ENCODE measurements around the gene BEGAIN. TPM values are rescaled to one million over a fixed set of nuclear protein-coding genes. Genes with fewer than 3 reads are reported as not detected.

Gene BEGAIN
- total RNA-seq, 1 experiment from 2014 or later: 1.5 TPM

DNA sequence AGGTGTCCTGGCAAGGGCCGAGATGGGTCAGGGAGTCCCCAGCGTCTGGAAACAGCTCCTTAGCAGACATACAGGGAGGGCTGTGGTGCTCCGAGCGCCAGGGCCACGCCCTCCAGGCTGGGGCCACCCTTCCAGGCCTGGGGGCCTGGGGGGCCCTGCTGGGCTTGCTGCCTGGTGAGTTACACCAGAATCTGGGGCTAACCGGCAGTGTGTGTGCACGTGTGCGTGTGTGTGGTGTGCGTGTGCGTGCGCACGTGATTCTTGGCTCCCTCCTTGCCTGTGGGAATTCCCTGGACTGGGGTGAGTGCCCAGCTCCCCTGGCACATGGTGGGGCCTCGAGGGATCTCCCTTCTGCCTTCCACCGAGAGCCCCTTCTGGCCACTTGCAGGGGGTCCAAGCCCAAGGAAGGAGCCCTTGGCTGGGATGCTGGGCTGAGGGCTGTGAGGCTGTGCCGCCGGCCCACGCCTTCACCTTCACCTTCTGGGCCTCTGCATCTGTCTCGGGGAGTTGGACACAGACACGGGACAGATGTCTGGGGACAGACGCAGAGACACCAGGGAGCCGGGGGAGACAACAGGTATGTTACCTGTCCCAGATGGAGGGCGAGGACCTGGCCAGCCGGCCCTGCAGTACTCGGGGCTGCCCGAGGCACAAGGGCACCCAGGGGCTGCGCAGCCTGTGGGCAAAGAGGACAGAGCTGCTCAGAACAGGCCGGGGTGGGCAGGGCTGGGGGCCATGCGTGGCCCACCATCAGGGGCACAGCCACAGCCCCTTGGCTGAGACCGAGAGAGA, 37.2 kb downstream of the BEGAIN start:
- DNase-seq (ENCODE audit: low spot score): no peak

DNA sequence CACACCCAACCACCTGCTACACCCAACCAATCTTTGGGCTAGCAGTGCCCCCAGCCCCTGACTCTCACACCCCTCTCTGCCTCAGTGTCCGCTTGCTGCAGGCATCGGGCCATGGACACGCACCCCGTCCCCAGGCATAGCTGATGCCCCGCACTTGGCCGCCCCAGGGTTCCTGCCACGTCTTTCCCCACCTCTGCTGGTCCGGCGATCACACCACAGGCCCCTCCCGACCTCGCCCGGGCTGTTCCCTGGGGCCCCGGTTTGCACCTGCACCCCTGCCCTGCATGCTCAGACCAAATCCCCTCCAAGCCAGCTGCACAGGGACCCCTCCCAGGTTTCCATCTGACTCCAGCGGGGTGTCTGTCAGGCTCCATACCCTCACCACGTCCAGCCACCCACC, 38.3 kb downstream of the BEGAIN start:
- DNase-seq (ENCODE audit: low spot score): no peak

DNA sequence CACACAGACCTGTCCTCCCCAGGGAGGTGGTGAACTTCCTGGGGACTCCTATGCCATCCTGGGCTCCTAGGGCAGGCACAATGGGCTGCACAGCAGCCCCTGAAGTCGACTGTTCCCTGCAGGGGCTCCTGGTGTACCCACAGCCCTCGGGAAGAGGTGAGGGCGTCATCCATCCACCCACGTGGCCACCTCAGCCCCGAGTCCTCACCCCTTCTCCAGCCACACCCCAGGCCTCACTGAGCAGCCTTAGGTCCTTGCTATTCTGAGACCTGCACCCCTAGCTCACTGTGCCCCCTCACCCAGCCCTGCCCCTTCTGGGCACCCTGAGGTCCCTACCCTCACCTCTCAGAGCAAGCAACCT, 38.9 kb downstream of the BEGAIN start:
- DNase-seq (ENCODE audit: low spot score): no peak

DNA sequence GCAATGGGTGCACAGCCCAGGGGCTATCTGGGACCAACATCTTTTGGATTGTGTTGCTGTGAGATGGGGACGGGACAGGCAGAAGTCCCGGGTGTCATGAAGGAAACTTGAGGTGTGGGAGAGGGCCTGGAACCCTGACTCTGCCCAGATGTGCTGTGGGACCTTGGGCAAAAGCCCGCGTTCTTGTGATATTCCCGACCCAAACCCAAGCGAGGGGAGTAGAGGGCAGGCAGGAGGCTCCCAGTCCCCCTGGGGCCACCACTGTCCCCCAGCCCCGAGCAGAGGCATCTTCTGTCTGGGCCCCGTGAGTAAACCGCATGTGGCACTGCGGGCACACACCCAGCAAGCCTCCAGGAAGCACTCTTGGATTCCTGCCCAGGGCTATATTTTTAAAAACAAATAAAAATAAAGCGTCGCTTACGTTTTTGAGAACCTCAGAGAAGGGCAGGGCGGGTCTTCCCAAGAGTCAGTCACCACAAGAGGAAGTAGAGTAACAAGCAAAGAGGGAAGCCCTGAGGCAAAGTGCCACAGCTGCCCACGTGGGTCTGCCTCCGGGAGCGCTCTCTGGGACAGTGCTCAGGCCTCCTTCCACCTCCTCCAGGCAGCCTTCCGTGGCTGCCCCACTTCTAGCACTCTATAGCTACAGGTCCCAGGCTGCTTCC, 39.5 kb downstream of the BEGAIN start:
- peak; percentile 73 for DNase-seq (ENCODE audit: low spot score)

DNA sequence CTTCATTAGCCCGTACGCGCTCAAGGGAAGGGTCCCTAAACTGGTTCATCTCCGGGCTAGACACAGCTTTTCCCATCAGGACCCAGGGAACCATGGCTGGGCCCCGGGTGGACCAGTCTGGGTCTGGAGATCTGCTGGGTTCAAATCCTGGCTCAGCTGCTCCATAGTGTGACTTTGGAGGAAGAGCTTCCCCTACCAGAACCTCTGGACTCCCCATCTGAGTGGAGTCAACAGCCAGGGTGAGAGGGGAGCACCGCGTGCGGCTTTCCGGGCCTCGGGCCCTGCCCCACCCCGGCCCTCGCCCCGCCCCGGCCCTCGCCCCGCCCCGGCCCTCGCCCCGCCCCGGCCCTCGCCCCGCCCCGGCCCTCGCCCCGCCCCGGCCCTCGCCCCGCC, 41.2 kb downstream of the BEGAIN start:
- DNase-seq (ENCODE audit: low spot score): no peak

DNA sequence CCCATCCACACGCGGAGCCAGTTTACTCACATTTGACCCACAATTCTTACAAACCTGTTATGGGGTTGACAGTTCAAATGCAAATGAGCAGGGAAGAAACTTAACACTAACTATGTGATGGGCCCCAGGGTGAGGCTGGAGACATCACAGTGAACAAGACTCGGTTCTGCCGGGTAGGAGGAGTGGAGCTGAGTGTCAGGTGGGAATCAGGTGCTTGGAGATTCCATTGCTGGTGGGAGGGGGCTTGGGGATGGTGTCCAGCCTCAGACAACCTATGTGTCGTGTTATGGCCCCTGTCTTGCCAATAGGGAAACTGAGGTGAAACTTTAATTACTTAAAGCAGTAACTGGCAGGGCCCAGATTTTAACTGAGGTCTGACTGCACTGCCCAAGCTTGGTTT, 41.9 kb downstream of the BEGAIN start:
- no peak for DNase-seq (ENCODE audit: low spot score)

DNA sequence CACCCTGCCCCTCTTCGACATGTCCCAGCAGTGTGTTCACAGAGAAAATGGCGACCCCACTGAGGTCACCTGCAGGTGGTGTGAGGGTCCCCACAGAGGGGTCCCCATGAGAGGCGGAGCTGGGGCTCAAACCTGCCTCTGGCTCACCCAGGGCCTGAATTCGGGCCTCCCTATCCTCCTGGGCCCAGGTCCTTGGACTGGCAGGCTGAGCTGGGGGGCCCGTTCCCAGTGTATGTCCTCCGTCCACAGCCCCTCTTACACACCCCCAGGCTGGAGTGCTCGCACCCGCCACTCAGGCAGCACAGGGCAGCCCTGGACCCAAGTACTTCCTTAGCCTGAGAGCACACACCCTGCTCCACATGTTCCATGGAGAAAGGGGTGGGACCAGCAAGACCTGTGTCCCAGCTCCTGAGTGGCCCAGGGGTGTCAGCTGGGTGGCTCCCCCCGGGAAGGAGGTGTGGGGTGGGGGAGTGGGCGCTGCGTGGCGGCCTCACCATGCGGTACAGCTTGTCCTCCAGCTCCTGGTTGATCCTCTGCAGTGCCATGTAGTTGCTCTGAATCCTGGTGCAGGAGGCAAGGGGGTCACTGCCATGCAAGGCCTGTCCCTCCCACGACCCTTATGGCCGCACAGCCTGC, 42.6 kb downstream of the BEGAIN start:
- DNase-seq (ENCODE audit: low spot score): no peak

DNA sequence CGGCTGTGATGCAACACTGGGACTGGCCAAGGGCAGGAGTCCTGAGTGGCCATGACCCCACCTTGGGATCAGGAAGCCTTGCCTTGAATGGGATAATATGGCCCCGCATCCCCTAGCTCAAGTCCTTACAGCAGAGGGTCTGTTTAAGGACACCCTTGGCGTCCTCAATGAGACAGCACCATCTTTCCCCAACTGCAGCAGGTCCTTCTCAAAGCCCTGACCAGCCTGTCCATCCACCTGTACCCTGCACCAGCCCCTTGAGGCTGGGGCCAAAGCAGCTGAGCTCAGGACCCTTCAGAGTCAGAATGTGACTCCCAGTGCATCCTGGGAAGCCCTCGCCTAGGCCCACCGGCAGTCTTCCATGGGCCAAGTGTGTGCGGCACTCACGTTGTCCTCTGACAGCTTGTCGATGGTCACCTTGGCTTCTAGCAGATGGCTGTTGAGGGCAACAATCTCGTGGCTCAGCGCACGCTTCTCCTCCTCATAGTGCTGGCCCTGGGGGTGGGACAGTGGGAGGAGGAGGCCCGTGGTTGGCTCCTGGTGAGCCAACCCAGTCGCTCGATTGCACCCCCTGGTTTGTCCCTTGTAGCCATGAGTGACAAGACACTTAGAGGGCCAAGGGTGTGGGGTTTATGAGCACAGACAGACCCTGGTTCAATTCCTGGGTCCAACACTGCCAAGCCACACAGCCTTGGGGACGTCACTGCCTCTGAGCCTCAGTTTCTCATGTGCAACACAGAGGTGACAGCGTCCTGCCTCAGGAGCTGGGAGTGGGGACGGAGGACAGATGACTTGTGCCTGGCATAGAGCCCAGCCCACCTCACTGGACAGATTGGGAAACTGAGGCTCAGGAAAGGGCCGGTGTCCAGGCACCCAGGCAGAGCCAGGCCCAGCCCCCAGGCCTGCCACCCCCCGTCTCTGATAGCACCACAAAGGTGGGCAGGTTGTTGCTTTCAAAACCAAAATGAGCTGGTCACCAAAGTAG, 43.5 kb downstream of the BEGAIN start:
- no peak for DNase-seq (ENCODE audit: low spot score)

DNA sequence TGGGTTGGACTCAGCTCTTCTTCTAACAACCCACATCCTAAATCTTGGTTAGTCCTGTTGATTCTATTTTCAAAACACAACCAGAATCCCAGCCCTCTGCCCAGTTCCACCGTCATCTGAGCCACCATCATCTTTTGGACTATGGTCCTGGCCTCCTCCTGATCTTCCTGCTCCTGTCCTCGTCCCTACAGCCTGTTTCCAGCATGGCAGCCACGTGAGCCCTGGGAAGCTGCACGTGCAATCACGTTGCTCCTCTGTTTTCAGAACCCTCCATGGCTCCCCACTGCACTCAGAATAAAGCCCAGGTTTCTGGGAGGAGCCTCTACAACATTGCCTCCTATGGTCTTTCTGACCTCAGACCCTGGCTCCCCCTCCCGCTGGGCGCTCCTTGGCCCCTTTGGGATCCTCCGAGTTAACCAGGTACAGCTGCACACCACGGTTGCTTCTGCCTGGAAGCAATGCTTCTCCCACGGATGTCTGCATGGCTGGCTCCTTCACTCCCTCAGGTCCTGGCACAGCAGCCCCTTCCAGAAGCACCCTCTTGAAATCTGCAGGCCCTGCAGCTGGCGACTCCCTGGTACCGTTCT, 44.5 kb downstream of the BEGAIN start:
- no peak for DNase-seq (ENCODE audit: low spot score)

DNA sequence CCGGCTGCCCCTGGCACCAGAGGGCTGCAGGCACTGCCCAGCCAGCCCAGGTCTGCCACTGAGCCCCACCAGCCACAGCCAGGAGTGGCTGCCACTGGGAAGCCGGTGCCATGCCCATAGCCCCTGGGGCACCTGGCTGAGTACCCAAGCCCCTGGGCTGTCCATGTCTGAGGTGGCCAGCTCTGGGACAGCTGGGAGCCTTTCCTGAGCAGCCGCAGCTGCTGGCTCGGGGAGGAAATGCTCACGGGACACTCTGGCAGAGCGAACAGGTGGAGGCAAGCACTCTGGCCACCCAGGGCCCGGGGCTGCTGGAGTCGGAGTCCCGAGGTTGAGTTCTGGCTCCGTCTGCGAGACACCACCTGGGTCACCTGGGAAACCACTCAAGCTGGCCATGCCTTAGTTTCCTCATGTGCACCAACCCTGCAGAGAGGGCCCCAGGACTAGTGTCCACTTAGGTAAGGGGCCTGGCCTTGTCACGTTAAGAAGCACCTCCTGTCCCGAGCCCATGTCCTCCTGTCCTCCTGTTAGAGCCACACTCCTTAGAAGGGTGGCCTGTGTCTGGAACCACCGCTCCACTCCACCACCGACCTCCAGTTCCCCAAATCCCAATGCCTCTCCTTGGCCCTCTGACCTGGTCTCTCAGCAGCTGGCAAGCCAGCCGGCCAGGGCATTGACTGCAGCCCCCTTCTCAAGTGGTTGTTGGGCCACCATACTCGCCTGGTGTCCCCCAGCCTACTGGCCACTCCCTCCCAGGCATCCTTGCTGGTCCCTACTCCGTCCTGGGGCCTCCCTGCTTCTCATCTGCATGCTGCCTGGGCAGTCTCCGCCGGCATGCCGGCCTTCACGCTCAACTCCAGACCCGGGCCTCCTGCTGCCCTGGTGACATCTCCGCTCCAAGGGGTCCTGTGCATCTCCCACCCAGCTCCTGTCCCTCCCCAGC, 45.3 kb downstream of the BEGAIN start:
- no peak for DNase-seq (ENCODE audit: low spot score)

DNA sequence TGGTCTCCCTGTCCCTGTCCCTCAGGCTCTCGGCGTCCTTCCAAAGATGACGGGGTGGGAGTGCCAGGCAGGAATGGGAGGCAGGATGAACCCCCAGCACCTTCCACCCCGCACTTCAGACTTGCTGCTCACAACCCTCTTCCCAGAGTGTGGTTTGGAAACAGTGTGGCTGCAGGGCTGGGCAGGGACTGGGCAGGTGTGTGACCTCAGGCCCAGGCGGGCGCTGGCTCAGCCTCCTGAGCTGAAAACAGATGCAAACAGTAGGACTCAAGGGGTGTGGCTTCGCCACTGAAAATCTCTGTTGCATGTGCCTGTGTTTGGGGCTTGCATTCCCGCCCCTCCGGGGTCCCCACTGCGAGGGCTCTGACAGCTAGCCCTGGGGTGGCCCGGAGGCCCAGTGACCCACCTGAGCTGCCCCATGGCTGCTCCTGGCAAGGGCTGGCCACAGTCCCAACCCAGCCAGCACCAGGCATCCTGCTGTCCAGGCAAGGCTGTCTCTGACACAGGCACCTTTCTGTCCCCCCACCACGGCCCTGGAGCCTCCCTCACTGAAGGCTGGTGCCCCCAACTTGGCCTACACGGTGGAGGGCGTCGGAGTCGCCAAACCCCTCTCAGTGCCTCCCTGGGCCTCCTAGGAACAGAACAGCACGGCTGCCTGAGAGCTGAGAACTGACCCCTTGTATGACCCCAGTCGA, 46.1 kb downstream of the BEGAIN start:
- DNase-seq (ENCODE audit: low spot score): no peak

DNA sequence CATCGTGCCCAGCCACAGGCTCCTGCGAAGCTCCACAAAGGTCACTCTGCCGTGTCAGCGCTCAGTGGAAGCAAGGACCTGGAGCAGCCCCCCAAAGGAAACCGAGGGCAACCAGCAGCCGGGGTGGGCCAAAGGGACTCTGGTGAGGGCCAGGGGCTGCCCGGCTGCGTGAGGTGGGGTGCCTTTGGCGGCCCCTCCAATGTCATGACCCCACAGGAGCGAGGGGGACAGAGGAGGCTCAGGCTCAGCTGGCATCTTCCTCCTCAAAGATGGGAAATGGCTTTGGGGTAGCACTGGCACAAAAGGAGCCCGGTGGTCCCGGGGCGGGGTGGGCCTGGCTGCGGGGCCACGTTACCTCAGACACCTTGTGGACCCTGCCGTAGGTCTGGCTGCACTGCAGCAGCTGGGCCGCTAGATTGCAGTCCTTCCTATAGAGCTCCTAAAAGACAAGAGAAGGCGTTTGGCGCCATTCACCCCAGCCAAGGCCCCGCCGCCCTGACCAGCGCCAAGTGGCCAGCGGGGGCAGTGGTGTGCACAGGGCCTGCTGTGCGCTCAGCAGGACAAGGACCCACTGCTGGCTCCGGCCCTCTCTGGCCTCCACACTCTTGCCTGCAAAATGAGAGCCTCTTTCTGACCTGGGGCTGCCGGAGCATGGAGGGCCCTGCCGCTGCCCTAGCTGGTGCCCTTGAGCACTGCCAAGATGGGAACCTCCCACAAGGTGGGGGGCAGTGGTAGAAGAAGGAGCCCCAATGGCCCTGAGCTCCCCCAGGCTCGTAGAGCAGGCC, 46.9 kb downstream of the BEGAIN start:
- DNase-seq (ENCODE audit: low spot score): no peak

DNA sequence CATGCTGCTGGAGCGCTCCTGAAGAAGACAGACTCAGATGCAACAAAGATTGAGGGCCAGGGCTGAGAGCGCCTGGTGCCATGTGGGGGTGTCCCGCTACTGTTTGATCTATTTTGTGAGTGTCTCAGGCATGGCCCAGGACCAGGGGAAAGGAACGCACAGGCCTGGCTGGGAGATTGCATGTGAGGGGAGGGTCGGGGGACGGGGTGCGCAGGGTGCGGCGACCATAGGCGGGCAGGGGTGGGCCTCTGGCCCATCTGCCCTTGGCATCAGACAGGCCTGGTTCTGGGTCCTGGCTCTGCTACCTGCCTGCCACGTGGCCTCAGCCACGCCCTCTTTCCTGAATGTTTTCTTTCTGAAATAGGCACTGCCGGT, 47.5 kb downstream of the BEGAIN start:
- no peak for DNase-seq (ENCODE audit: low spot score)

DNA sequence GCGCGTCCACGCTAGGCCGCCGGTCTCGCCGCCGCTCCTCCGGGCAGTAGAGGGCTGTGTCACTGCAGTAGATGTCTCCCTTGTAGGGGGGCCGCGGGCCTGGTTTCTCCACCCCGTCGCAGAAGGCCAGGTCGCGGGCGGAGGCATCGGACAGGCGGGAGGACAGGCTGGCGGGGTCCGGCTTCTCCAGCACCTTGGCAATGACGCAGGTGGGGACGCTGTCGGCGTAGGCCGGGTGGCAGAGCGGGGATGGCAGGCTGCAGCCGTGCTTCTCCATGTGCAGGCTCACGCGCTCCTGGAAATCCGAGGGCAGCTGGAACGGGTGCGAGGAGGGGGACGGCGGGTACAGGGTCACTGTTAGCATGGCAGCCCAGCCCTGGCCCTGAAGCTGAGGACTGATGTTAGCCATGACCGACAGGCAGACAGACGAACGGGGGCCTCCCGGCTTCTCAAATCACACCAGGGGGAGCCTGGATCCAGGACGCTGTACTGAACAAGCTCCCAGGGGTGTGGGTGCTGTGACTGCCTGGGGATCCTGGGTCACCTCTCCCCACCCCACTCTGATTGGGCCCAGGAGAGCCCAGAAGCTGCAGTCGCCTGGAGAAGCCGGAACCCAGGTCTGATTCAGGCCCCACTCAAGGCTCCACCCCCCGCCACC, 48.1 kb downstream of the BEGAIN start:
- DNase-seq (ENCODE audit: low spot score): no peak

DNA sequence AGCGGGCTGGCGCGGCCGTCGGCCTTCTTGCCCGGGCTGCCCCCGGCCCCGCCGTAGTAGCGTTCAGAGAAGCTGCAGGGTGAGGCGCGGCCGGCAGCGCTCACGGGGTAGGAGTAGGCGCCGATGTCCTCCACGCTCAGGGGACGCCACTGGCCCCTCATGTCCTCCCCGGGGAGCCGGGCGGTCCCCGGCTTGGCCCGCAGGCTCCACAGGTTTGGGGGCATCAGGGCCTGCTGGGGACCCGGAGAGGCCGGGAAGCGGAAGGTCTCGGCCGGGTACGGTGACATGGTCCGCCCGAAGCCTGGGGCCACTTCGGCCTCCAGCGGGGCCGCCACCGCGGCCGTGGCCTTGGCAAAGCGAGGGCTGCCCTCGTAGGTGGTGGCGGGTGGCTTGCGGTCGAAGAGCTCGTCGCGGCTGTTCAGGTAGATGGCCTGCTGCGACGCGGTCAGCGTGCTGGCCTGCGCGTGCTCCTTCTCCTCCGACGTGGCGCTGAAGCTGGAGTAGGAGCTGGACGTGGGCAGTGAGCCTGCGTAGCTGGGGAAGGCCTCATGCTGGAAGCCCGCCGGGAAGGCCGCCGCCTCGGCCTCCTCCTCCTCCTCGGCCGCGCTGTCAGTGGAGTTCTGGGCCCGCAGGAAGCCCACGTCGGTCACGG, 48.7 kb downstream of the BEGAIN start:
- no peak for DNase-seq (ENCODE audit: low spot score)

DNA sequence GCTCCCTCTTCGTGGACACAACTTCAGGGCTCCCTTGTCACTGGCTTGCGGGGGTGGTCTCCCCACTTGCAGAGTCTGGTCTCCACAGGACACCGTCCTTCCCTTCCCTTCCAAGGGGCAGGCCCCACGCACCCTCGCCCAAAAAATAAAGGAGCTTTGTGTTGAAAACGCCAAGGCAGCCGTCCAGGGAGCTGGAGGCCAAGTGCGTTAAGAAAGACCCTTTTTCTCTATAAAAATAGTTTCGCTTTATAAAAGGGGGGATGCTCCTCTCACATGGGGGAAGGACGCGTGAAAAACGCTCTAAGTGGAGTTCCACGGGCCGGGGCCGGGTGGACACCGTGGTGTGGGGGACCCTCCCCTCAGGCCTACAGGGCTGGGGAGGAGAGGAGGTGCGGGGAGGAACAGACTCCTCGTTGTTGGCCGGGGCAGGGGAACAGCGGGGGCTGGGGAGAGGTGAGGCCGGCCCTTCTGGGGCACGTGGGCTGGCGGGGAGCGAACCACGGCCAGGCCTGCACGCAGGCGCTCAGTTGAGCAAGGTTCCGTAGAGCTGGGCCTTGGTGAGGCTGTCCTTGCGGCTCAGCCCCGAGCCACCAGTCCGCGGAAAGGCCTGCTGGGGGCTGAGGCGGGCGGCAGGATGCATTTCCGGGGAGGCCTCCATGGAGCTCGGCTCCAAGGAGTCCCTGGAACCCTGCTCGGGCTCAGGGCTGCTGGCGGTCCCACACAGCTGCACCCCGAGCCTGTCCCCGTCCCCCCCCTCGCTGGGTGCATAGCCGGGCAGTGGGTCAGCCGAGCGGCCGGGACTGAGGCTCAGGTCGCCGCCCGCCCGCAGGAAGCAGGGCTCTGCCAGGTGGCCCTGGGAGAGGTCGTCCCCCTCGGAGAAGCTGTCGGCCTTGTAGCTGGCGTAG, 49.5 kb downstream of the BEGAIN start:
- no peak for DNase-seq (ENCODE audit: low spot score)

Data from A172 (cell line).